HFF-Myc (cell line): ENCODE results near the gene NEIL1.

Source experiments
- DNase-seq: peaks from one replicate; pipeline ENCODE4 v3.0.0-alpha.2; 2011; ENCODE audit warnings: low read depth; ENCODE audit errors: extremely low read depth
- H3K4me3 ChIP-seq: replicated peaks from 2 replicates; pipeline ENCODE4 v1.5.1; 2011; ENCODE audit warnings: low read depth, mild to moderate bottlenecking, control low read depth, low read length
- TF ChIP-seq, protein P1 (sequence below): IDR thresholded peaks from 2 replicates; pipeline ENCODE4 v1.5.1; 2012; ENCODE audit warnings: mild to moderate bottlenecking, low read depth, low read length, control low read depth; ENCODE audit errors: missing control alignments

NEIL1 gene

GRCh38 chr15:75389791-75390382 is 43.0 kb downstream of the NEIL1 start:
- DNase-seq = no peak
- TF ChIP-seq, protein P1, sequence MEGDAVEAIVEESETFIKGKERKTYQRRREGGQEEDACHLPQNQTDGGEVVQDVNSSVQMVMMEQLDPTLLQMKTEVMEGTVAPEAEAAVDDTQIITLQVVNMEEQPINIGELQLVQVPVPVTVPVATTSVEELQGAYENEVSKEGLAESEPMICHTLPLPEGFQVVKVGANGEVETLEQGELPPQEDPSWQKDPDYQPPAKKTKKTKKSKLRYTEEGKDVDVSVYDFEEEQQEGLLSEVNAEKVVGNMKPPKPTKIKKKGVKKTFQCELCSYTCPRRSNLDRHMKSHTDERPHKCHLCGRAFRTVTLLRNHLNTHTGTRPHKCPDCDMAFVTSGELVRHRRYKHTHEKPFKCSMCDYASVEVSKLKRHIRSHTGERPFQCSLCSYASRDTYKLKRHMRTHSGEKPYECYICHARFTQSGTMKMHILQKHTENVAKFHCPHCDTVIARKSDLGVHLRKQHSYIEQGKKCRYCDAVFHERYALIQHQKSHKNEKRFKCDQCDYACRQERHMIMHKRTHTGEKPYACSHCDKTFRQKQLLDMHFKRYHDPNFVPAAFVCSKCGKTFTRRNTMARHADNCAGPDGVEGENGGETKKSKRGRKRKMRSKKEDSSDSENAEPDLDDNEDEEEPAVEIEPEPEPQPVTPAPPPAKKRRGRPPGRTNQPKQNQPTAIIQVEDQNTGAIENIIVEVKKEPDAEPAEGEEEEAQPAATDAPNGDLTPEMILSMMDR = no peak
- H3K4me3 ChIP-seq = no peak overlapping the region

DNA sequence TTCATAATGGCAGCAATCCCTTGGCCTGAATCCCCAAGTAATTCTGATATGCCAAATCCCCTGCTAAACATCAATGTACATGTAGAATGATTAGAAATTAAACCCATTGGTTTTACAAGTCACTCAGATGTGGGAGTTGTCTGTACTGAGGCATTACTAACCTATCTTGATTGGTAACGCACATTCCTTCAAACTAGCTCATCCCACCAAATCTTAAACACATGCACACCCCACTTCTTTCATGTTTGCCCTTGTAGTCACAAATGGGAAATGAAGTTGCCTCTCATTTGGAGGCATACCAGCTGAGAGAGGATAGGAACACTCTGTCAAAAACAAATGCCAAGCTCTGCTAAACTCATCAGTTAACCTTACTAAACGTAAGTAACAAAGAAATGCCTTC is 50.7 kb downstream of the NEIL1 start:
- no peak for DNase-seq
- TF ChIP-seq, protein P1 = no peak
- H3K4me3 ChIP-seq = no peak overlapping the region

- H3K4me3 ChIP-seq = no peak overlapping the region
- TF ChIP-seq, protein P1 = no peak
- no peak for DNase-seq
Measured at GRCh38 chr15:75403892-75404291, 57.1 kb downstream of the NEIL1 start.
